OCI-LY1 (cell line): ENCODE results near the gene LRP5.
A peak's percentile ranks its signal among the peaks of the same experiment; 100 is the strongest.

ENCODE experiments used
- H2AFZ ChIP-seq: fragments of 200-600 bp; sonication (generic), shearing (Covaris generic); 2 replicates; pipeline ENCODE4 v1.6.0; 2014; ENCODE audit warnings: antibody characterized with exemption, mild to moderate bottlenecking, low read length
- H3F3A ChIP-seq: fragments of 200-600 bp; sonication (generic), shearing (Covaris generic); 2 replicates; pipeline ENCODE4 v1.6.0; 2014; ENCODE audit warnings: mild to moderate bottlenecking, antibody characterized with exemption, low read length, moderate library complexity; ENCODE audit not compliant: insufficient read depth
- H3K27ac ChIP-seq: fragments of 200-600 bp; sonication (generic); 2 replicates; pipeline ENCODE4 v1.5.1; 2014; ENCODE audit warnings: low read length, mixed run types, mild to moderate bottlenecking, low read depth; ENCODE audit not compliant: poor library complexity, severe bottlenecking
- H3K27me3 ChIP-seq: fragments of 200-600 bp; sonication (generic); 2 replicates; pipeline ENCODE4 v1.6.0; 2014; ENCODE audit warnings: antibody characterized with exemption, mild to moderate bottlenecking, low read length, moderate library complexity; ENCODE audit not compliant: insufficient read depth
- H3K36me3 ChIP-seq: fragments of 200-600 bp; sonication (generic); 2 replicates; pipeline ENCODE4 v1.6.1; 2014; ENCODE audit warnings: mild to moderate bottlenecking, antibody characterized with exemption, low read length, moderate library complexity, mixed read lengths; ENCODE audit not compliant: insufficient read depth
- H3K4me1 ChIP-seq: fragments of 200-600 bp; sonication (generic); 2 replicates; pipeline ENCODE4 v1.5.1; 2014; ENCODE audit warnings: mild to moderate bottlenecking, low read length, moderate library complexity; ENCODE audit not compliant: insufficient read depth, severe bottlenecking
- H3K4me2 ChIP-seq: fragments of 200-600 bp; sonication (generic), shearing (Covaris generic); 2 replicates; pipeline ENCODE4 v1.6.1; 2014; ENCODE audit warnings: low read length
- H3K4me3 ChIP-seq: fragments of 200-600 bp; sonication (generic); 2 replicates; pipeline ENCODE4 v1.5.1; 2014; ENCODE audit warnings: low read length, low read depth, mild to moderate bottlenecking, mixed read lengths; ENCODE audit not compliant: poor library complexity, severe bottlenecking
- H3K79me2 ChIP-seq: fragments of 200-600 bp; shearing (Covaris generic); 2 replicates; pipeline ENCODE4 v1.6.1; 2016; ENCODE audit warnings: mixed run types, low read length, mixed read lengths; ENCODE audit not compliant: insufficient read depth
- H3K9ac ChIP-seq: fragments of 200-600 bp; sonication (generic), shearing (Covaris generic); 2 replicates; pipeline ENCODE4 v1.6.1; 2014; ENCODE audit warnings: mild to moderate bottlenecking, low read length, mixed read lengths
- H3K9me2 ChIP-seq: fragments of 200-600 bp; sonication (generic), shearing (Covaris generic); 2 replicates; pipeline ENCODE4 v1.6.1; 2014; ENCODE audit warnings: low read depth, mild to moderate bottlenecking, low read length, mixed read lengths
- H3K9me3 ChIP-seq: fragments of 200-600 bp; shearing (Covaris generic); 2 replicates; pipeline ENCODE4 v1.6.1; 2014; ENCODE audit warnings: low read length, mixed read lengths
- H4K20me1 ChIP-seq: fragments of 200-600 bp; sonication (generic), shearing (Covaris generic); 2 replicates; pipeline ENCODE4 v1.6.0; 2016; ENCODE audit warnings: mild to moderate bottlenecking, low read length; ENCODE audit not compliant: insufficient read depth
- CTCF ChIP-seq: fragments of 200-600 bp; sonication (generic), shearing (Covaris generic); IDR thresholded peaks from 2 replicates; pipeline ENCODE4 v1.5.1; 2017; ENCODE audit warnings: mild to moderate bottlenecking, antibody characterized with exemption, low read length, moderate library complexity, mixed read lengths
- EZH2 ChIP-seq: fragments of 200-600 bp; sonication (generic), shearing (Covaris generic); IDR thresholded peaks from 2 replicates; pipeline ENCODE4 v1.8.0; 2017; ENCODE audit warnings: borderline replicate concordance, mixed run types, mild to moderate bottlenecking, antibody characterized with exemption, low read length, moderate library complexity, mixed read lengths

LRP5 gene

GRCh38 chr11:68481579-68482240 lies 169.3 kb downstream of the LRP5 start:
- Histone ChIP-seq H2AFZ (no peak overlapping the region), H4K20me1 (0 out of 2 replicates have a peak, but pooled peaks cover 3% of the 10 kb centered on the region), H3K4me1 (no peaks in the 10 kb centered on the region), H3K27me3 (no peaks in the 10 kb centered on the region), H3K9me2 (no peaks in the 10 kb centered on the region), H3F3A (no peaks in the 10 kb centered on the region), H3K4me3 (no peak overlapping the region), H3K36me3 (peaks cover 40% of the 10 kb centered on the region), H3K79me2 (peaks cover 100% of the 10 kb centered on the region), H3K9me3 (peaks cover 8% of the 10 kb centered on the region), H3K27ac (no peak overlapping the region), H3K4me2 (no peak overlapping the region), H3K9ac (no peak overlapping the region)
- no peak for TF ChIP-seq EZH2
- TF ChIP-seq CTCF: no peak

- H4K20me1 ChIP-seq: peaks cover 3% of the 10 kb centered on the region; the same call in 1 of the 2 replicates
- no peak overlapping the region for H2AFZ ChIP-seq
- no peaks in the 10 kb centered on the region for H3K9me3 ChIP-seq
These were observed 176.2 kb downstream of the LRP5 start for GRCh38 chr11:68488623-68489022.

GRCh38 chr11:68495220-68495729 lies 182.9 kb downstream of the LRP5 start:
- Histone ChIP-seq H2AFZ (no peak overlapping the region), H3K4me3 (no peak overlapping the region), H4K20me1 (peaks cover 12% of the 10 kb centered on the region; the same call in 1 of the 2 replicates), H3K4me2 (no peak overlapping the region; the same call in 1 of the 2 replicates), H3K9ac (no peak overlapping the region), H3K36me3 (no peaks in the 10 kb centered on the region), H3K27ac (peak overlapping the region; percentile 16), H3K9me3 (no peaks in the 10 kb centered on the region), H3K4me1 (peaks cover 56% of the 10 kb centered on the region), H3F3A (no peaks in the 10 kb centered on the region), H3K79me2 (peaks cover 92% of the 10 kb centered on the region), H3K9me2 (no peaks in the 10 kb centered on the region), H3K27me3 (no peaks in the 10 kb centered on the region)
- TF ChIP-seq EZH2: no peak
- no peak for TF ChIP-seq CTCF

More at GRCh38 chr11:68488623-68489022, 176.2 kb downstream of the LRP5 start:
- peaks cover 98% of the 10 kb centered on the region for H3K79me2 ChIP-seq
- no peaks in the 10 kb centered on the region for H3K4me1 ChIP-seq
- TF ChIP-seq EZH2 (no peak), CTCF (no peak)
- H3K36me3 ChIP-seq: peaks cover 6% of the 10 kb centered on the region
- no peak overlapping the region for H3K9ac ChIP-seq
- H3K4me3 ChIP-seq: no peak overlapping the region
- no peak overlapping the region for H3K27ac ChIP-seq
- H3F3A ChIP-seq: no peaks in the 10 kb centered on the region
- H3K4me2 ChIP-seq: no peak overlapping the region
- no peaks in the 10 kb centered on the region for H3K9me2 ChIP-seq
- H3K27me3 ChIP-seq: no peaks in the 10 kb centered on the region
